ENCODE measurements around the gene MYPN.

- TF ChIP-seq, protein P1, sequence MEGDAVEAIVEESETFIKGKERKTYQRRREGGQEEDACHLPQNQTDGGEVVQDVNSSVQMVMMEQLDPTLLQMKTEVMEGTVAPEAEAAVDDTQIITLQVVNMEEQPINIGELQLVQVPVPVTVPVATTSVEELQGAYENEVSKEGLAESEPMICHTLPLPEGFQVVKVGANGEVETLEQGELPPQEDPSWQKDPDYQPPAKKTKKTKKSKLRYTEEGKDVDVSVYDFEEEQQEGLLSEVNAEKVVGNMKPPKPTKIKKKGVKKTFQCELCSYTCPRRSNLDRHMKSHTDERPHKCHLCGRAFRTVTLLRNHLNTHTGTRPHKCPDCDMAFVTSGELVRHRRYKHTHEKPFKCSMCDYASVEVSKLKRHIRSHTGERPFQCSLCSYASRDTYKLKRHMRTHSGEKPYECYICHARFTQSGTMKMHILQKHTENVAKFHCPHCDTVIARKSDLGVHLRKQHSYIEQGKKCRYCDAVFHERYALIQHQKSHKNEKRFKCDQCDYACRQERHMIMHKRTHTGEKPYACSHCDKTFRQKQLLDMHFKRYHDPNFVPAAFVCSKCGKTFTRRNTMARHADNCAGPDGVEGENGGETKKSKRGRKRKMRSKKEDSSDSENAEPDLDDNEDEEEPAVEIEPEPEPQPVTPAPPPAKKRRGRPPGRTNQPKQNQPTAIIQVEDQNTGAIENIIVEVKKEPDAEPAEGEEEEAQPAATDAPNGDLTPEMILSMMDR (IDR thresholded peaks at IDR 0.05) = no peak
- TF ChIP-seq POLR2A (IDR thresholded peaks at IDR 0.05) = no peak
- no peak for TF ChIP-seq POLR2AphosphoS5 (IDR thresholded peaks at IDR 0.05)
These were observed 36.4 kb downstream of the MYPN start for GRCh38 chr10:68145705-68146104.
